HEK293 (cell line): ENCODE results near the gene ARHGAP30.
A peak's percentile ranks its signal among the peaks of the same experiment; 100 is the strongest.

Experiments
- KLF1 ChIP-seq: fragments of 450-650 bp; formaldehyde crosslinking; IDR thresholded peaks from 2 replicates; pipeline ENCODE4 v1.5.1; 2016; ENCODE audit warnings: missing biosample characterization, missing genetic modification characterization
- SP2 ChIP-seq: fragments of 450-650 bp; formaldehyde crosslinking; IDR thresholded peaks from 2 replicates; pipeline ENCODE4 v1.5.1; 2016; ENCODE audit warnings: missing biosample characterization, missing genetic modification characterization
- TCF7L2 ChIP-seq: IDR thresholded peaks from 2 replicates; pipeline ENCODE4 v1.6.1; 2011; ENCODE audit warnings: low read depth, mild to moderate bottlenecking, inconsistent platforms, low read length, moderate library complexity, borderline replicate concordance
- ZNF132 ChIP-seq: fragments of 450-650 bp; formaldehyde crosslinking; IDR thresholded peaks from 2 replicates; pipeline ENCODE4 v1.5.1; 2017; ENCODE audit warnings: missing biosample characterization, missing genetic modification characterization, borderline replicate concordance
- ZNF248 ChIP-seq: fragments of 450-650 bp; formaldehyde crosslinking; IDR thresholded peaks from 2 replicates; pipeline ENCODE4 v1.5.1; 2017; ENCODE audit warnings: missing biosample characterization, missing genetic modification characterization
- ZNF529 ChIP-seq: fragments of 450-650 bp; formaldehyde crosslinking; IDR thresholded peaks from 2 replicates; pipeline ENCODE4 v1.5.1; 2017; ENCODE audit warnings: missing genetic modification characterization, missing biosample characterization; ENCODE audit not compliant: insufficient replicate concordance
- ZNF530 ChIP-seq: fragments of 450-650 bp; formaldehyde crosslinking; IDR thresholded peaks from 2 replicates; pipeline ENCODE4 v1.5.1; 2016; ENCODE audit warnings: low read depth, missing biosample characterization, missing genetic modification characterization
- TF ChIP-seq, protein P1 (sequence below): fragments of 450-650 bp; formaldehyde crosslinking; IDR thresholded peaks from 2 replicates; pipeline ENCODE4 v1.5.1; 2016; ENCODE audit warnings: missing biosample characterization, missing genetic modification characterization, low read depth
- TF ChIP-seq, protein P2 (sequence below): fragments of 450-650 bp; formaldehyde crosslinking; IDR thresholded peaks from 2 replicates; pipeline ENCODE4 v1.5.1; 2016; ENCODE audit warnings: missing biosample characterization, missing genetic modification characterization
- TF ChIP-seq, protein P3 (sequence below): fragments of 450-650 bp; formaldehyde crosslinking; IDR thresholded peaks from 2 replicates; pipeline ENCODE4 v1.5.1; 2016; ENCODE audit warnings: missing biosample characterization, missing genetic modification characterization
- TF ChIP-seq, protein P4 (sequence below): fragments of 450-650 bp; formaldehyde crosslinking; conservative IDR thresholded peaks from 2 replicates; pipeline ENCODE4 v1.5.1; 2016; ENCODE audit warnings: low read depth, missing biosample characterization, missing genetic modification characterization
- TF ChIP-seq, protein P5 (sequence below): sonication (generic); formaldehyde crosslinking; IDR thresholded peaks from 2 replicates; pipeline ENCODE4 v1.8.1; 2022; ENCODE audit warnings: mild to moderate bottlenecking, moderate library complexity, missing genetic modification reagents
- TF ChIP-seq, protein P6 (sequence below): fragments of 450-650 bp; formaldehyde crosslinking; IDR thresholded peaks from 2 replicates; pipeline ENCODE4 v1.5.1; 2016; ENCODE audit warnings: missing biosample characterization, missing genetic modification characterization

DNA sequence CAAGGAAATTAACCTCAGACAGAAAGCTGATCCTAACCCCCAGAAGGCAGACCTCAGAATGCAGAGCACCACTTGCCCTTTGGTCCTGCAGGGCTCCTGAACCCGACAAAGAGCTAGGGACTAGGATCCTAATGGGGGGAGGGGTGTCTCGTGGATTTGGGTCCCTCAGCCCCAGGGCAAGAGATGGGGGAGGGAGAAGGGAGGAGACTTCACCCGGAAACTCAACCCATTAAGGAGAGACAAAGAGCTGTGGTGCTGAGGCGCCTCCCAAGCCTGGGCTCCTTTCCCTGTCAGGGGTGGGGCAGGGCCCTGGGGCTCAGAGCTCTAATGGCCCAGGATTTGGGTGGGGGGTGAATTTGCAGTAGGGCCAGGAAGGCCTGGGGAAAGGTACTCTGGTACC lies 16.8 kb upstream of the ARHGAP30 start:
- TF ChIP-seq, protein P1, sequence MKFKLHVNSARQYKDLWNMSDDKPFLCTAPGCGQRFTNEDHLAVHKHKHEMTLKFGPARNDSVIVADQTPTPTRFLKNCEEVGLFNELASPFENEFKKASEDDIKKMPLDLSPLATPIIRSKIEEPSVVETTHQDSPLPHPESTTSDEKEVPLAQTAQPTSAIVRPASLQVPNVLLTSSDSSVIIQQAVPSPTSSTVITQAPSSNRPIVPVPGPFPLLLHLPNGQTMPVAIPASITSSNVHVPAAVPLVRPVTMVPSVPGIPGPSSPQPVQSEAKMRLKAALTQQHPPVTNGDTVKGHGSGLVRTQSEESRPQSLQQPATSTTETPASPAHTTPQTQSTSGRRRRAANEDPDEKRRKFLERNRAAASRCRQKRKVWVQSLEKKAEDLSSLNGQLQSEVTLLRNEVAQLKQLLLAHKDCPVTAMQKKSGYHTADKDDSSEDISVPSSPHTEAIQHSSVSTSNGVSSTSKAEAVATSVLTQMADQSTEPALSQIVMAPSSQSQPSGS (tag by site-specific recombination), result no peak
- TF ChIP-seq TCF7L2 (no peak), KLF1 (tag by site-specific recombination) (peak; percentile 94), ZNF529 (tag by site-specific recombination) (no peak), ZNF132 (tag by site-specific recombination) (no peak), ZNF248 (tag by site-specific recombination) (no peak), ZNF530 (no peak), SP2 (tag by site-specific recombination) (no peak)
- TF ChIP-seq, protein P2, sequence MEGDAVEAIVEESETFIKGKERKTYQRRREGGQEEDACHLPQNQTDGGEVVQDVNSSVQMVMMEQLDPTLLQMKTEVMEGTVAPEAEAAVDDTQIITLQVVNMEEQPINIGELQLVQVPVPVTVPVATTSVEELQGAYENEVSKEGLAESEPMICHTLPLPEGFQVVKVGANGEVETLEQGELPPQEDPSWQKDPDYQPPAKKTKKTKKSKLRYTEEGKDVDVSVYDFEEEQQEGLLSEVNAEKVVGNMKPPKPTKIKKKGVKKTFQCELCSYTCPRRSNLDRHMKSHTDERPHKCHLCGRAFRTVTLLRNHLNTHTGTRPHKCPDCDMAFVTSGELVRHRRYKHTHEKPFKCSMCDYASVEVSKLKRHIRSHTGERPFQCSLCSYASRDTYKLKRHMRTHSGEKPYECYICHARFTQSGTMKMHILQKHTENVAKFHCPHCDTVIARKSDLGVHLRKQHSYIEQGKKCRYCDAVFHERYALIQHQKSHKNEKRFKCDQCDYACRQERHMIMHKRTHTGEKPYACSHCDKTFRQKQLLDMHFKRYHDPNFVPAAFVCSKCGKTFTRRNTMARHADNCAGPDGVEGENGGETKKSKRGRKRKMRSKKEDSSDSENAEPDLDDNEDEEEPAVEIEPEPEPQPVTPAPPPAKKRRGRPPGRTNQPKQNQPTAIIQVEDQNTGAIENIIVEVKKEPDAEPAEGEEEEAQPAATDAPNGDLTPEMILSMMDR (tag by site-specific recombination), result no peak
- TF ChIP-seq, protein P3, sequence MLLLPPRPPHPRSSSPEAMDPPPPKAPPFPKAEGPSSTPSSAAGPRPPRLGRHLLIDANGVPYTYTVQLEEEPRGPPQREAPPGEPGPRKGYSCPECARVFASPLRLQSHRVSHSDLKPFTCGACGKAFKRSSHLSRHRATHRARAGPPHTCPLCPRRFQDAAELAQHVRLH (tag by site-specific recombination), result no peak
- TF ChIP-seq, protein P4, sequence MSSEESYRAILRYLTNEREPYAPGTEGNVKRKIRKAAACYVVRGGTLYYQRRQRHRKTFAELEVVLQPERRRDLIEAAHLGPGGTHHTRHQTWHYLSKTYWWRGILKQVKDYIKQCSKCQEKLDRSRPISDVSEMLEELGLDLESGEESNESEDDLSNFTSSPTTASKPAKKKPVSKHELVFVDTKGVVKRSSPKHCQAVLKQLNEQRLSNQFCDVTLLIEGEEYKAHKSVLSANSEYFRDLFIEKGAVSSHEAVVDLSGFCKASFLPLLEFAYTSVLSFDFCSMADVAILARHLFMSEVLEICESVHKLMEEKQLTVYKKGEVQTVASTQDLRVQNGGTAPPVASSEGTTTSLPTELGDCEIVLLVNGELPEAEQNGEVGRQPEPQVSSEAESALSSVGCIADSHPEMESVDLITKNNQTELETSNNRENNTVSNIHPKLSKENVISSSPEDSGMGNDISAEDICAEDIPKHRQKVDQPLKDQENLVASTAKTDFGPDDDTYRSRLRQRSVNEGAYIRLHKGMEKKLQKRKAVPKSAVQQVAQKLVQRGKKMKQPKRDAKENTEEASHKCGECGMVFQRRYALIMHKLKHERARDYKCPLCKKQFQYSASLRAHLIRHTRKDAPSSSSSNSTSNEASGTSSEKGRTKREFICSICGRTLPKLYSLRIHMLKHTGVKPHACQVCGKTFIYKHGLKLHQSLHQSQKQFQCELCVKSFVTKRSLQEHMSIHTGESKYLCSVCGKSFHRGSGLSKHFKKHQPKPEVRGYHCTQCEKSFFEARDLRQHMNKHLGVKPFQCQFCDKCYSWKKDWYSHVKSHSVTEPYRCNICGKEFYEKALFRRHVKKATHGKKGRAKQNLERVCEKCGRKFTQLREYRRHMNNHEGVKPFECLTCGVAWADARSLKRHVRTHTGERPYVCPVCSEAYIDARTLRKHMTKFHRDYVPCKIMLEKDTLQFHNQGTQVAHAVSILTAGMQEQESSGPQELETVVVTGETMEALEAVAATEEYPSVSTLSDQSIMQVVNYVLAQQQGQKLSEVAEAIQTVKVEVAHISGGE (tag by site-specific recombination), result no peak
- TF ChIP-seq, protein P5, sequence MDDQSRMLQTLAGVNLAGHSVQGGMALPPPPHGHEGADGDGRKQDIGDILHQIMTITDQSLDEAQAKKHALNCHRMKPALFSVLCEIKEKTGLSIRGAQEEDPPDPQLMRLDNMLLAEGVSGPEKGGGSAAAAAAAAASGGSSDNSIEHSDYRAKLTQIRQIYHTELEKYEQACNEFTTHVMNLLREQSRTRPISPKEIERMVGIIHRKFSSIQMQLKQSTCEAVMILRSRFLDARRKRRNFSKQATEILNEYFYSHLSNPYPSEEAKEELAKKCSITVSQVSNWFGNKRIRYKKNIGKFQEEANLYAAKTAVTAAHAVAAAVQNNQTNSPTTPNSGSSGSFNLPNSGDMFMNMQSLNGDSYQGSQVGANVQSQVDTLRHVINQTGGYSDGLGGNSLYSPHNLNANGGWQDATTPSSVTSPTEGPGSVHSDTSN (CRISPR knock-in tag), result no peak
- TF ChIP-seq, protein P6, sequence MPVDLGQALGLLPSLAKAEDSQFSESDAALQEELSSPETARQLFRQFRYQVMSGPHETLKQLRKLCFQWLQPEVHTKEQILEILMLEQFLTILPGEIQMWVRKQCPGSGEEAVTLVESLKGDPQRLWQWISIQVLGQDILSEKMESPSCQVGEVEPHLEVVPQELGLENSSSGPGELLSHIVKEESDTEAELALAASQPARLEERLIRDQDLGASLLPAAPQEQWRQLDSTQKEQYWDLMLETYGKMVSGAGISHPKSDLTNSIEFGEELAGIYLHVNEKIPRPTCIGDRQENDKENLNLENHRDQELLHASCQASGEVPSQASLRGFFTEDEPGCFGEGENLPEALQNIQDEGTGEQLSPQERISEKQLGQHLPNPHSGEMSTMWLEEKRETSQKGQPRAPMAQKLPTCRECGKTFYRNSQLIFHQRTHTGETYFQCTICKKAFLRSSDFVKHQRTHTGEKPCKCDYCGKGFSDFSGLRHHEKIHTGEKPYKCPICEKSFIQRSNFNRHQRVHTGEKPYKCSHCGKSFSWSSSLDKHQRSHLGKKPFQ (tag by site-specific recombination), result no peak
